NCI-H82 treated with DMSO at 0.1 percent for 48 hours (cell line): ENCODE measurements around the gene ARID2.

Experiments
- DNase-seq: peaks from one replicate; lab custom pipeline; 2025; ENCODE audit not compliant: unreplicated experiment; lab: John Stamatoyannopoulos, UW

The ARID2 gene

GRCh38 chr12:45729233-45730083, at the start of gene ARID2:
Gene ARID2, plus strand, starts transcription at chr12:45729706. Its CDS starts 131 bp downstream, at chr12:45729837.
- DNase-seq = peak; percentile 23

DNA sequence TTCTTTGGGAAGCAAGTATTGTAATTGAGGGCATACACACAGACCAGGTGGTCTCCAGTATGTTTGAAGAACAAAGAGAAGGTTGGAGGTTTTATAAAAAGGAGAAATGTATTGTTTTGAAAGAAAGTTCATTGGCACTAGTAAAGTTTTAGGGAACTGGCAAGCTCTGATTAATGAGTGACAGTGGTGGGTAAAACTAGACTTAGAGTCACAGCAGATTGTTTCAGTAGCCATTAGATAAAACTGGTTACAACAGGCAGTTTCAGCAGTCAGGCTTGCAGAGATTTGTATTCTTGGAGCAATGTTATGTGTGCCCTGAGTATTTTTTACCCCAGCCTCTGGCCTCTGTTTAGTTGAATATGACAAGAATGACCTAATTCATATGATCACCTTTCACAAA, 49.1 kb upstream of the ARID2 start:
- no peak for DNase-seq

DNA sequence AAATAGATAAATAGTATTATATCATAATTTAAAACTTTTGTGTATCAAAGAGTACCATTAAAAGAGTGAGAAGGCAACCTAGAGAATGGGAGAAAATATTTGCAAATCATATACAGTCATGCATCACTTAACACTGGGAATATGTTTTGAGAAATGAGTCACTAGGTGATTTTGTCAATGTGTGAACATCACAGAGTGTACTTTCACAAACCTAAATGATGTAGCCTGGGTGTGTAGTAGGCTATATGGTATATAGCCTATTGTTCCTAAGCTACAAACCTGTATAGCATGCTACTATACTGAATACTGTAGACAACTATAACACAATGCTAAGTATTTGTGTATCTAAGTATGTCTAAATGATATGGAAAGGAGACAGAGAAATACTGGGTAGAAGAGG, 48.0 kb upstream of the ARID2 start:
- no peak for DNase-seq

GRCh38 chr12:45685680-45686079, 43.8 kb upstream of the ARID2 start:
- no peak for DNase-seq

DNA sequence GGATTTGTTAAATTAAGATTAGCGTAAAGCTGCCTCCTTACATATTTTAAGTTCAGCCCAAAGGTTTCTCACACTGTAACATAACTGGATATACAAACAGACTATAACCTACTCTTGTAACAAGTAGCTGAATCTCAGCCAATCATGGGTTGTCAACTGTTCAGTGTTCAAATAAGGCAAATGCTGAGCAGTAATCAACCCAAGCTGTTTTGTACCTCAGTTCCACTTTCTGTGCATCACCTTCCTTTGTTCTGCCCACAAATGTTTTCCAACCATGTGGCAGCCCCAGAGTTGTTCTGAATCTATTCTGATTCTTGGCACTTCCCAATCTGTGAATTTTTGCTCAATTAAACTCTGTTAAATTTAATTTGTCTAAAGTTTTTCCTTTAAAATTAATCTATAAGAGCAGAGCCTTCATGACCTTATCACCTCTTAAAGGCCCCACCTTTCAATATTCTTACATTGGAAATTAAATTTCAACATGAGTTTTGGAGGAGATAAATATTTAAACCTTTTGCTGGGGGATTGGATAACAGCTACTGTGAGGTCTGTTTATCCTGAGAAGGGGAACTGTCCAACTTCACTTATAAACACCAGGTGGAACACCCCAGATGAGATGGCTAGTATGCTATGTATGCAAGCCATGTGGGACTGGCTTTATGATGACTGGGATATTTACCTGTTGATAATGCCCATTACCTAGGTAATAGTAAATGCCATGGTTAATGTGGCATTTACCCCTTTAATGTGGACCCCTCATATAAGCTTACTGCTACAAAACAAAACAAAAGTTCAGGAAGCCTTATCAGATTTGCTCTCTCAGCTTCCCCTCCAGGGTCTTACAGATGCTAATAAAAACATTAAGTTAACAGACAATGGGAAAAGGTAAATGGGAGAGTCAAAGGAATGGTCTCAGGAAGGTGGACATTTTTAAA, 42.2 kb upstream of the ARID2 start:
- no peak for DNase-seq

DNA sequence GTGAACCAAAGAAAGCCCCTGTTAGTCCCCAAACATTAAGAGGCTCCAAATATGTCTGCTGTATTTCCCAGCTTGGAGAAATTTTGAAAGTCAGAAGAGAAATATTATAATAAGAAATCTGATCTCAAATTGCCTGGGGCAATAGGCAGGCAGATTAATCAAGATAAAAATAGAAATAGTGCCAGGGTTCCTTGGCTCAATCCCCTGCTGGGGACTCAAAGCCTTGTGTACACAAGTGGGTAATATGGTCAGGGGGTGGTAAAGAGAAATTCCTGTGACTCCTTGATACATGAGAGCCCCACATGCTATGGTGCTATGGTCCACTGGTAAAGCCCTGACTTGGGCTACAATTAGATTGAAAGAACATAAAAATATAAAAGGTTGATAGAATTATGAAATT, 41.3 kb upstream of the ARID2 start:
- DNase-seq = no peak

DNA sequence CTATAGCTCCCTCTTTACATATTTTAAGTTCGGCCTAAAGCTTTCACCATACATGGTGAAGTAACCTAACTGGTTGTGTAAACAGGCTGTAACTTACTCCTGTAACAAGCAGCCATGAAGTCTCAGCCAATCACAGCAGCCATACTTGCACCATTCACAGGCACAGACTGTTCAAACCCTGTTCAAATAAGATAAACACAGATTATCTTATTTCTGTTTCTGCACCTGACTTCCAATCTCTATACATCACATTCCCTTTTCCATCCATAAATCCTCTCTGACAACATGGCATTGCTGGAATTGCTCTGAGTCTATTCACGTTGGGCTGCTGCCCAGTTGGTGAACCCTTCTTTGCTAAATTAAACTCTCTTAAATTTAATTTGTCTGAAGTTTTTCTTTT, 34.5 kb upstream of the ARID2 start:
- no peak for DNase-seq

DNA sequence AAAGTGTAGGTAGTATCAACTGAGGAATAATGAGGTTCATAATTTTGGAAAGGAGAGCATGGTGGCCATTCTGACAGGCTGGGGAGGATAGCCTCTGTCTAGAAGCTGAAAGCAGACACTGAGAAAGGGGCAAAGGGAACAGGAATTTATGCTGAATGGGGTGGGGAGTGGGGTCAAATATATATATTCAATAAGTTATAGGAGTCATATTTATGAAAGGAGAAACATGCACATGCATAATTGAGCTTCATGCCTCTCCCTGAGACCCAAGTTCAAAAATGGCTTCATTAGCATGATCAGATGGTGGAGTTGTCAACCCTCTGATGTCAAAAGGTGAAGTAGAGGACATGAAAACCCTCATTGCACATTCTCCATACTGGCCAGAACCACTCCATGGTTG, 33.9 kb upstream of the ARID2 start:
- DNase-seq = no peak

GRCh38 chr12:45696049-45696448, 33.5 kb upstream of the ARID2 start:
- no peak for DNase-seq

DNA sequence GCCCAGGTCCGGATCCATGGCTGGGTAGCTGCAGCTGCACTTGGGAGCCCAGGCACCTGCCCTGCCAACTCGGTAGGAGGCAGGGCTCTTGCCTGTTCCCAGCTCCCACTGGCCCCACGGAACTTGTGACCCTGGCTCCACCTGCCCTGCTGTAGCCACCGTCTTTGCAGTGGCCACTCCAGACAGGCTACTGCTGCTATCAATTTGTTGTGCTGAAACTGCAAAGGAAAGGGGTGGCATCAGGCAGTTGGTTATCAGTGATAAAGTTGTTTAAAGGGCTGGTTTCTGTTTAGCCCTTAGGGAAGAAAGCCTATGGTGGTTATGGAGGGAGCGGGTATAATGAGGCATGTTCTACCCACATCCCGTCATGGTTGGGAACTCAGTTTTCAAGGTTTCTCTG, 32.1 kb upstream of the ARID2 start:
- no peak for DNase-seq

DNA sequence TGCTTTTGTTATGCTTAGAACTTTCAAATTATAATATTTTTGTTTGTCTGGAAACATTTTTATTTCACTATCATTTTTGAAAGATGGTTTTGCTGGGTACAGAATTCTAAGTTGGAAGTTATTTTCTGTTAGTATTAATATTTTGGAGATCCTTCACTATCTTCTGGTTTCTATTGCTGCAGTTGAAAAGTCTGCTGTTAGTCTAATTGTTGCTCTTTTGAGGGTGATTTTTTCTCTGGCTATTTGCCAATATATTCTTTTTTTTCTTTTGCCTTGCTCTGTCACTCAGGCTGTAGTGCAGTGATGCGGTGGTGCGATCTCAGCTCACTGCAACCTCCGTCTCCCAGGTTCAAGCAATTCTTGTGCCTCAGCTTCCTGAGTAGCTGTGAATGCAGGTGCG, 28.2 kb upstream of the ARID2 start:
- no peak for DNase-seq

DNA sequence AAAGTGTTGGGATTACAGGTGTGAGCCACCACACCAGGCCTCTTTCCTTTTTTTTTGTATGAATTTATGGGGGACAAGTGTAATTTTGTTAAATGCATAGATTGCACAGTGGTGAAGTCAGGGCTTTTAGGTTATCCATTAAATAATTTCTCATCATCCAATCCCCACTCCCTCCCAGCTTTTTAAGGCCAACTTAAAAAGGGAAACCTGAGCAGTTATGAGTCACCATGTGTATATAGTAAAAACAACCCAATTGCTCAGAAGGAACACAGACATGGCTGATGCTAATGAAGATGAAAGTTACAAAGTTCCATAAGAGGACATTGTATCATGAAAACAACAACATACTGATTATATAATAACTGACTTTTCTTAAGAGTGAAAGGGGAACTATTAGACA, 25.6 kb upstream of the ARID2 start:
- DNase-seq = no peak

GRCh38 chr12:45704968-45705367, 24.5 kb upstream of the ARID2 start:
- no peak for DNase-seq

DNA sequence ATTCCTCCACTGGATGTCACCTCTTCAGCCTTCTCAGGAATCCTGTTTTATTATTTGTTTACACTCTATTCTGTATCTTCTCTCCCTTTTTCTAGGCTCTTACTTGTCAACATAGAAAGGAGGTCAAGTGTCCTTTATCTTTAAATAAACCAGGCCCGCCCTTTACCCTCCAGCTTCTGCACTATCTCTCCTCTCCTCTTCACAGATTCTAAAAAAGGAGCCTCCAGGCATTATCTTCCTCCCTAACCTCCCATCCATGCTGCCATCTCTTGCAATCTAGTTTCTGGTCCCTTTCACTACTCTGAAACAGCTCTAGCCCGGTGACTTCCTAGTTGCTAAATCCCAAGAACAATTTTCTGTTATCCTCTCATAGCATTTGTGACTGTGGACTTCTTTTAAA, 24.1 kb upstream of the ARID2 start:
- no peak for DNase-seq

DNA sequence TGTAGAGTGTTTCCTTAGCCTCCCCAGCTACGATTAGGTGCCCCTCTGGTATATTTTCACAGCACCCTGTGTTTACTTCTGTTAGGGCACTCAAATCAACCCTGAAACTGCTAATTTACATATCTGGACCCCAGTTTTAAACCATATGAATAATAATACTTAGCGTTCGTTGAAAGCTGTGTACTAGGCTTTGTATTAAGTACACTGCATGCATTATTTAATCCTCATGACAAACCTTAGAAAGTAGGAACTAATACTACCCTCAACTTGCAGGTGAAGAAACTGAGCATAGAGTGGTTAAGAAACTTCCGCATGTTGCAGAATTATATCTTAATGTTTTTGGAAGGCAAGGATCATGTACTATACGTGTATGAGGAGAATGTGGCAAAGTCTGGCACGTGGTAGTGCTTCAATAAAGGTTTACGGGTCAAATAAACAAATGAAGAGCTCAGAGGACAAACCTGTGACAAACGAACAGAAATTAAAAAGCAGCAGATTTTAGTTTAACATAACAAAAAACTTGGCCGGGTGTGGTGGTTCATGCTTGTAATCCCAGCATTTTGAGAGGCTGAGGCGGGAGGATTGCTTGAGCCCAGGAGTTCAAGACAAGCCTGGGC, 22.2 kb upstream of the ARID2 start:
- DNase-seq = no peak

DNA sequence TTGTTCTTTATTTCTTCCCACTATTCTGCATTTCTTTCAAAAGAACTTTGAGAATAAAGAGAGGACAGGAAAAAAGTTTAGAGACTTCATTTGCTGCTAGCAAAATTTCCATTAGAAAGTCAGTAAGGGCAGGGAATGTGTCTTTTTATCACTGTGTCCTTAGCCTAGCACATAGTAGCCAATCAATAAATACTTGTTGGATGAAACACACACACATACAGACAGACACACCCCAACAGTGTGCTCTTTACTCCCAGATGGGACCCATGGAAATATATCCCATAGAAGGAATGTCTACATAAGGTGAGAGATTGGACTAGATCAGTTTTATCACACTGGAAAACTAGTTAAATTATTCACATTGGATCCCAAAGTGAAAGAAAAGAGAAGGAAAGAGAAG, 21.1 kb upstream of the ARID2 start:
- no peak for DNase-seq

DNA sequence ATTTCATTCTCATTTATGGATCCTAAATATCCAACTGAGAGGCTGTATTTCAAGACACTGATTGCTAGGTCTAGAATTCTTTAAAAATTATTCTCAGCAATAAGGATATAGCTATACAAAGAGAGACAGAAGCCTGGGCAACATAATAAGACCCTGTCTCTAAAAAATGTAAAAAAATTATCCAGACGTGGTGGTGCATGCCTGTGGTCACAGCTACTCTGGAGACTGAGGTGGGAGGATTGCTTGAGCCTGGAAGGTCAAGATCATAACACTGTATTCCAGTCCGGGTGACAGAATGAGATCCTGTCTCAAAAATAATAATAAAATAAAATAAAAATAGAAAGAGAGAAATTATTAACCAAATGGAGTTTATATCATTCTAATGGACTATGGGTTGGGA, 20.6 kb upstream of the ARID2 start:
- no peak for DNase-seq

DNA sequence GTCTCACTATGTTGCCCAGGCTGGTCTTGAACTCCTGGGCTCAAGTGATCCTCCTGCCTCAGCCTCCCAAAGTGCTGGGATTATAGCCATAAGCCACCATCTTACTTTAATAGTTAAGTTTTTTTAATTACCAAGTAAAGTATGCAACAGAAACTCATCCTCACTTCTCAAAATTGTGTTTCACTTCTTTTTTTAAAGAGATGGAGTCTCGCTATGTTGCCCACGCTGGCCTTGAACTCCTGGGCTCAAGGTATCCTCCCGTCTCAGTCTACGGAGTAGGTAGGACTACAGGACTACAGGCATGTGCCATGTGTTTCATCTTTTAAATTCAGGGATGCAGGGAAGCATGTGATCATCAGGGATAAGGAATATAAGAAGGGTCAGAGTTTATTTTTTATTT, 17.2 kb upstream of the ARID2 start:
- no peak for DNase-seq

DNA sequence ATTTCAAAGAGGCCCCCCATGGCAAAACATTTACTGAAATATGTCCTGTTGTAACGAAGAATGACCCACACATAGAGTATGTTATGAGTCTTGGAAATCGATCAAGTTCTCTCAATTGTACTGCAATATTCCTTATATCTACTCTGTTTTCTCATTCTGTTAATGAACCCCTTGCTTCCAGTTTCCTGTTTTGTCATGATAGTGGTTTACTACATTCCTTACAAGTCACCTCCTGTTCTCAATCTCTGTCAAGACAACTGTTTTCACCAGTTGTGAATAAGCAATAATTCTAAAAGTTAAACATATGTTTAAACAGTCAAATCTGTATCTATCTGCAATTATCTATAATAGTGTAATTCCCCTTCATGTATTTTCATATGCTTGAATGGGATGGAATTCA, 16.4 kb upstream of the ARID2 start:
- DNase-seq = no peak

DNA sequence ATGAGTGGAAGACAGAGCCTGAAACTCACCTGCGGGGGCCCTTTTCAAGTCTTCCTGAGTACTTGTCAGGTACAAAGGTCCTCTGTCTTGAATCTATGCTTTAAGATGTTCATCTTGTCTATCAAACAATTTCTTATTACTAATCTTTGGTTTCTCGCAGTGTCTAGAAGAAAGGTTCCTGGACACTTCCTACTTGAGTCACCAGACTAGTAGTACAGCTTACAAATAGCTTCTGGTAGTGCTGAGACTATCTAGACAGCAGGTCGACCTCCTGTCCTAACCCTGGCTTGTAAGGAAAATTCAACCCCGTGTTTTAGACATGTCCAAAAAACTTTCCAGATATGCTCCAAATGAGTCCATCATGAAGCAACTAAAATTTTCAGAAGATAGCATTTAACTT, 11.2 kb upstream of the ARID2 start:
- no peak for DNase-seq

DNA sequence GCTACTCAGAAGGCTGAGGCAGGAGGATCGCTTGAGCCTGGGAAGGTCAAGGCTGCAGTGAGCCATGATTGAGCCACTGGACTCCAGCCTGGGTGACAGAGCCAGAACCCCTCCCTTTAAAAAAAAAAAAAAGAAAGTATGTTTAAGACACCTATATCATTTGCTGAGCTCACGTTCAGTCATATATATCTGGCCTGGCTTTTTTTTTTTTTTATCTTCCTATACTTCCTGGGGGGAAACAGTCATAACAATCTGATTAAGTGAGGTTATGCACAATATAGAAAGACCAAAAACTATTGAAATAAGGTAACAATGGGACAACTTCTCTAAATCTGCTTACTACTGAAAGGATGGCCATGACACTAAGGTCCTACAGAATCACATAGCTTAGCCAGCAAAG, 9.4 kb upstream of the ARID2 start:
- no peak for DNase-seq

- no peak for DNase-seq
Measured at GRCh38 chr12:45721369-45721768, 8.1 kb upstream of the ARID2 start.
